ENCODE results near the gene ZNF483. TPM values are rescaled to one million over a fixed set of nuclear protein-coding genes. Genes with fewer than 3 reads are reported as not detected.

Gene ZNF483
- total and polyA plus RNA-seq, 2 of the 4 experiments (the other 2 are of a cell fraction): 0.10 to 0.90 TPM

GRCh38 chr9:111598733-111599091 is 73.7 kb downstream of the ZNF483 start:
- Histone ChIP-seq H4K5ac (ENCODE audit: low read depth, low read length) (peak overlapping the region; percentile 38), H3K9ac (ENCODE audit: low read depth, low read length) (peak overlapping the region; percentile 92), H2BK15ac (ENCODE audit: low read depth, low read length) (no peak overlapping the region), H3K9me1 (ENCODE audit: insufficient read depth, low read length) (peaks cover 10% of the 10 kb centered on the region; the same call in 1 of the 2 replicates), H3K4ac (ENCODE audit: low read depth, low read length) (peak overlapping the region; percentile 88), H3K18ac (ENCODE audit: low read depth, low read length) (peak overlapping the region; percentile 37), H2AK9ac (replicated peaks; ENCODE audit: low read depth, low read length, poor library complexity) (peak overlapping the region; percentile 91), H4K91ac (ENCODE audit: insufficient read depth, low read depth, low read length) (peak overlapping the region; percentile 14), H2AK5ac (ENCODE audit: low read depth, low read length) (peak overlapping the region; percentile 32; the same call in 1 of the 2 replicates), H3K79me1 (ENCODE audit: low read depth in 1 of 2, low read length in 2 of 2) (peaks cover 9 to 43% of the 10 kb centered on the region in 2 experiments), H2BK5ac (ENCODE audit: low read depth, low read length, poor library complexity, severe bottlenecking) (peak overlapping the region; percentile 65), H4K20me1 (ENCODE audit: insufficient read depth, low read length) (no peaks in the 10 kb centered on the region), H3K14ac (replicated peaks; ENCODE audit: low read depth, low read length) (peak overlapping the region; percentile 94), H3K27ac (ENCODE audit: insufficient read depth, low read length) (peak overlapping the region; percentile 61), H2BK20ac (ENCODE audit: low read depth, low read length) (no peak overlapping the region), H3K4me1 (ENCODE audit: control insufficient read depth, insufficient read depth, low read length) (0 out of 2 replicates have a peak, but pooled peaks cover 2% of the 10 kb centered on the region), H3K4me3 (ENCODE audit: insufficient read depth, low read depth, low read length) (peak overlapping the region; percentile 57), H3K56ac (ENCODE audit: extremely low read depth, insufficient read depth, low read length) (peak overlapping the region; percentile 62; the same call in 1 of the 2 replicates), H2AFZ (replicated peaks; ENCODE audit: low read length, poor library complexity) (peak overlapping the region; percentile 96), H4K8ac (ENCODE audit: low read depth in 2 of 2, low read length in 2 of 2) (peak overlapping the region; percentile 69 to 80), H3K23ac (ENCODE audit: low read depth, low read length) (peak overlapping the region; percentile 95; the same call in 1 of the 2 replicates), H3K36me3 (ENCODE audit: control insufficient read depth, insufficient read depth, low read length) (peaks cover 17% of the 10 kb centered on the region), H3K9me3 (ENCODE audit: control insufficient read depth, insufficient read depth, low read length) (no peaks in the 10 kb centered on the region), H3K27me3 (ENCODE audit: control insufficient read depth, insufficient read depth, low read length) (no peaks in the 10 kb centered on the region), H2BK120ac (ENCODE audit: low read depth, low read length) (no peak overlapping the region), H3K4me2 (ENCODE audit: low read depth, low read length) (peak overlapping the region; percentile 78)
- ChIA-PET CTCF (interaction anchor here (0.5 to 1.1 kb wide), 7 partner anchors 11 to 1908 kb away, joined by 3 to 5 read pairs (median 4); no protein-coding TSS in a partner anchor), POLR2A (ENCODE audit: unreplicated experiment) (interaction anchor here (0.6 kb wide), 1 partner anchor 568 kb away, joined by 3 read pairs; no protein-coding TSS in a partner anchor)
- DNase-seq (peak; percentile 62), ATAC-seq (ENCODE audit: low read depth) (peak; percentile 31)
- 2% methylated on average over 9 of the region's 16 CpGs; no CpG with 5 or more reads in 1 of the 2 experiments for WGBS, 2 experiments (ENCODE audit: extremely low coverage in 2 of 2, insufficient read length in 1 of 2)
- in situ Hi-C loops (cut with MboI; ENCODE audit: low sequenced_read_pairs): no loop called here
- intact Hi-C loops (cut with micrococcal nuclease): loop anchor here (1.0 to 10.0 kb wide), 4 partner anchors 24 to 476 kb away; partner anchors contain the start of gene UGCG
- dilution Hi-C loops (cut with HindIII; ENCODE audit: low sequenced_read_pairs, unreplicated experiment): no loop called here
- BruUV-seq (replicated peaks): no TSS peak
- no peak for TF ChIP-seq RCOR1 (IDR thresholded peaks at IDR 0.05; ENCODE audit: insufficient replicate concordance, low read length)
- no peak for TF ChIP-seq NFE2L2 (IDR thresholded peaks at IDR 0.05; ENCODE audit: low read depth, low read length)
- peak; percentile 83 for TF ChIP-seq CEBPB (IDR thresholded peaks at IDR 0.05; ENCODE audit: low read depth, low read length)

Measured in IMR-90 (cell line).